Nephron progenitor cell (in vitro differentiated cells): Measurements from ENCODE around the gene PLSCR3.

Experiments used
- DNase-seq: peaks from one replicate; pipeline ENCODE4 v3.0.0; 2021
- H3K27ac Mint-ChIP-seq: 2 replicates; pipeline ENCODE4 v1.8.0; 2021; ENCODE audit warnings: mild to moderate bottlenecking, moderate library complexity, mixed read lengths
- H3K27me3 Mint-ChIP-seq: 2 replicates; pipeline ENCODE4 v1.8.0; 2021; ENCODE audit warnings: mild to moderate bottlenecking, low read depth, mixed read lengths; ENCODE audit not compliant: poor library complexity
- H3K36me3 Mint-ChIP-seq: 2 replicates; pipeline ENCODE4 v1.8.0; 2021; ENCODE audit warnings: low read depth, mixed read lengths
- H3K4me1 Mint-ChIP-seq: 2 replicates; pipeline ENCODE4 v1.8.0; 2021; ENCODE audit warnings: mixed read lengths
- H3K4me3 Mint-ChIP-seq: 2 replicates; pipeline ENCODE4 v1.8.0; 2021; ENCODE audit warnings: mild to moderate bottlenecking, moderate library complexity, mixed read lengths
- H3K9me3 Mint-ChIP-seq: 2 replicates; pipeline ENCODE4 v1.8.0; 2021; ENCODE audit warnings: mild to moderate bottlenecking, moderate library complexity, mixed read lengths
- CTCF ChIP-seq: fragments of 200-600 bp; sonication (generic); IDR thresholded peaks from 2 replicates; pipeline ENCODE4 v1.5.0; 2021; ENCODE audit warnings: antibody characterized with exemption

The PLSCR3 gene

GRCh38 chr17:7383371-7383741, 11.0 kb downstream of the PLSCR3 start:
- TF ChIP-seq CTCF: no peak
- Mint-ChIP-seq H3K36me3 (no peaks in the 10 kb centered on the region), H3K27ac (no peak overlapping the region), H3K9me3 (peaks cover 20% of the 10 kb centered on the region), H3K27me3 (peaks cover 68% of the 10 kb centered on the region), H3K4me1 (peaks cover 10% of the 10 kb centered on the region), H3K4me3 (no peak overlapping the region)
- no peak for DNase-seq

- H3K27ac Mint-ChIP-seq: no peak overlapping the region
- DNase-seq: no peak
- H3K27me3 Mint-ChIP-seq: peaks cover 72% of the 10 kb centered on the region
- H3K36me3 Mint-ChIP-seq: no peaks in the 10 kb centered on the region
- H3K4me1 Mint-ChIP-seq: peaks cover 10% of the 10 kb centered on the region
- peaks cover 24% of the 10 kb centered on the region for H3K9me3 Mint-ChIP-seq
- no peak overlapping the region for H3K4me3 Mint-ChIP-seq
- no peak for TF ChIP-seq CTCF
Observed at GRCh38 chr17:7382901-7383300, 11.4 kb downstream of the PLSCR3 start.

- Mint-ChIP-seq H3K27me3 (peaks cover 78% of the 10 kb centered on the region), H3K27ac (no peak within 1 kb of the TSS)
Observed at GRCh38 chr17:7380855-7381683, 13.3 kb downstream of the PLSCR3 start, which contains the start of gene TNK1. Gene TNK1 (plus strand): TSS chr17:7381089. CDS start chr17:7382927, 1,838 bp downstream.

GRCh38 chr17:7380321-7380720, 14.0 kb downstream of the PLSCR3 start:
- Mint-ChIP-seq H3K4me1 (peaks cover 10% of the 10 kb centered on the region), H3K4me3 (peak overlapping the region; percentile 78), H3K27me3 (peaks cover 78% of the 10 kb centered on the region), H3K9me3 (peaks cover 28% of the 10 kb centered on the region), H3K27ac (no peak overlapping the region), H3K36me3 (no peaks in the 10 kb centered on the region)
- TF ChIP-seq CTCF: no peak
- DNase-seq: no peak

More at GRCh38 chr17:7380855-7381683, 13.3 kb downstream of the PLSCR3 start, which contains the start of gene TNK1:
- peak within 1 kb of the TSS; percentile 78 for H3K4me3 Mint-ChIP-seq
- peak; percentile 53 for DNase-seq
- H3K36me3 Mint-ChIP-seq: no peaks in the 10 kb centered on the region
- H3K9me3 Mint-ChIP-seq: peaks cover 28% of the 10 kb centered on the region
- TF ChIP-seq CTCF: no peak
- peaks cover 10% of the 10 kb centered on the region for H3K4me1 Mint-ChIP-seq

- Mint-ChIP-seq H3K27ac (no peak overlapping the region), H3K4me1 (peaks cover 6% of the 10 kb centered on the region), H3K27me3 (peaks cover 72% of the 10 kb centered on the region), H3K36me3 (no peaks in the 10 kb centered on the region), H3K9me3 (peaks cover 28% of the 10 kb centered on the region), H3K4me3 (no peak overlapping the region)
- no peak for DNase-seq
- TF ChIP-seq CTCF: no peak
Observed at GRCh38 chr17:7379134-7379533, 15.2 kb downstream of the PLSCR3 start.

- Mint-ChIP-seq H3K9me3 (peaks cover 18% of the 10 kb centered on the region), H3K4me1 (no peaks in the 10 kb centered on the region), H3K27me3 (peaks cover 50% of the 10 kb centered on the region), H3K4me3 (no peak overlapping the region), H3K27ac (no peak overlapping the region), H3K36me3 (no peaks in the 10 kb centered on the region)
- TF ChIP-seq CTCF: no peak
- no peak for DNase-seq
Observed at GRCh38 chr17:7374353-7374752, 20.0 kb downstream of the PLSCR3 start.
